BJ (cell line): ENCODE data around the gene INPP5A. TPM values are rescaled to one million over a fixed set of nuclear protein-coding genes. Genes with fewer than 3 reads are reported as not detected.
"Not testable (repeated sequence)": the region's sequence is repeated elsewhere in the genome, so short reads cannot be mapped to it uniquely, and the experiment has no call there.

ENCODE experiments used
- CTCF ChIA-PET: fragments of 350-600 bp; formaldehyde crosslinking; extraction: SDS; loops from one replicate; lab custom pipeline; 2021; ENCODE audit warnings: antibody characterized with exemption, inconsistent platforms; lab: Yijun Ruan, JAX
- POLR2A ChIA-PET: fragments of 300-600 bp; sonication (Branson Sonifier 250); formaldehyde crosslinking; extraction: SDS; loops from one replicate; lab custom pipeline; 2021; ENCODE audit warnings: antibody characterized with exemption; lab: Charles Lee
- DNase-seq: peaks from one replicate; pipeline ENCODE4 v3.0.0-alpha.2; 2011; ENCODE audit warnings: low read depth
- H3K27me3 ChIP-seq: 2 replicates; pipeline ENCODE4 v1.6.0; 2011; ENCODE audit warnings: low read length; ENCODE audit not compliant: control insufficient read depth, insufficient read depth
- H3K36me3 ChIP-seq: 2 replicates; pipeline ENCODE4 v1.5.1; 2011; ENCODE audit warnings: low read length; ENCODE audit not compliant: control insufficient read depth, insufficient read depth
- H3K4me3 ChIP-seq: 2 replicates; pipeline ENCODE4 v1.5.1; 2011; ENCODE audit warnings: low read depth, mild to moderate bottlenecking, control low read depth, low read length
- CTCF ChIP-seq: IDR thresholded peaks from 2 replicates; pipeline ENCODE4 v1.5.1; 2011; ENCODE audit warnings: low read depth, mild to moderate bottlenecking, control low read depth, inconsistent platforms, low read length, moderate library complexity; ENCODE audit not compliant: insufficient read depth
- polyA plus RNA-seq: library from polyadenylated mRNA; depleted of rRNA; stranded (reverse); fragments of >200 nt; gene quantifications from 2 replicates; pipeline ENCODE4 v1.2.3, GENCODE V29; 2011

Gene INPP5A
- polyA plus RNA-seq, 1 experiment: 60.1 TPM

DNA sequence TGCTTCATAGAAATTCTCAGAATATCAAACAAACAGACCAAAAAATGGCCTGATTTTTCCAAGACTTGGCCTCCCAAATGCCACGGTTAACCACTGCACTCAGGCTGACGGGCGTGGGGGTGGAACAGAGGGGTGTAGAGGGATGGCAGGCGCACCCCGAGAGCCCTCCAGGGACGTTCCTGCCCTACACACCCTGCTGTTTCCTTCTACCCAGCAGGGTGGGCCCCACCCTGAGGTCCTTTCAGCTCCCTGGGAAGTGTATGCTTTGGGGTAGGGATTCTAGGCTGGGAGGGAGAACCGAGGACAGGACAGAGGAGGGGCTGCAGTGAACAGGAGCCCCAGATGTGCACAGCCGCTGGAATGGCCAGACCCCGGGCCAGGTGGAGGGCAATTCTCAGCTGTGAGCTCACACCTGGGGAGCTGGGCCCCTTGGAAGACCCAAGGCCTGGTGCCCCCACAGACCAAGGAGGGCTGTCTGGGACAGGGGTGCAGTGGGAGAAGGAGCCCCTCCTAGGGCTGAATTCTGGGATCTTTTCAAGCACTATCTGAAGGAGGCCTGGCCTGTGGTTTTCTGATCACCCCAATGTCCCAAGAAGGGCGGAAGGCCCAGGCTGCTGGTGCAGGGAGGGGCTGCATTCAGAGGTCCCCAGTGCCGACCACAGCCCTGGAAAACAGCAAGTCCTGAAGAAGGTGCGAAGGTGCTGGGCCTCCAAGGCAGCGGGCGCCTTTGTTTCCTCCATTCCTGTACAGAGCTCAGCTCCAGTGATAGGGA is 32.9 kb upstream of the INPP5A start:
- Histone ChIP-seq H3K36me3 (no peaks in the 10 kb centered on the region), H3K4me3 (no peak overlapping the region), H3K27me3 (peaks cover 6% of the 10 kb centered on the region)
- CTCF ChIA-PET: no interaction called here
- TF ChIP-seq CTCF: no peak
- DNase-seq: no peak
- POLR2A ChIA-PET: no interaction called here

- POLR2A ChIA-PET, H3K4me3 ChIP-seq, H3K36me3 ChIP-seq, DNase-seq, H3K27me3 ChIP-seq, CTCF ChIA-PET: not testable (repeated sequence)
These were observed 32.0 kb upstream of the INPP5A start for GRCh38 chr10:132505546-132505945.

DNA sequence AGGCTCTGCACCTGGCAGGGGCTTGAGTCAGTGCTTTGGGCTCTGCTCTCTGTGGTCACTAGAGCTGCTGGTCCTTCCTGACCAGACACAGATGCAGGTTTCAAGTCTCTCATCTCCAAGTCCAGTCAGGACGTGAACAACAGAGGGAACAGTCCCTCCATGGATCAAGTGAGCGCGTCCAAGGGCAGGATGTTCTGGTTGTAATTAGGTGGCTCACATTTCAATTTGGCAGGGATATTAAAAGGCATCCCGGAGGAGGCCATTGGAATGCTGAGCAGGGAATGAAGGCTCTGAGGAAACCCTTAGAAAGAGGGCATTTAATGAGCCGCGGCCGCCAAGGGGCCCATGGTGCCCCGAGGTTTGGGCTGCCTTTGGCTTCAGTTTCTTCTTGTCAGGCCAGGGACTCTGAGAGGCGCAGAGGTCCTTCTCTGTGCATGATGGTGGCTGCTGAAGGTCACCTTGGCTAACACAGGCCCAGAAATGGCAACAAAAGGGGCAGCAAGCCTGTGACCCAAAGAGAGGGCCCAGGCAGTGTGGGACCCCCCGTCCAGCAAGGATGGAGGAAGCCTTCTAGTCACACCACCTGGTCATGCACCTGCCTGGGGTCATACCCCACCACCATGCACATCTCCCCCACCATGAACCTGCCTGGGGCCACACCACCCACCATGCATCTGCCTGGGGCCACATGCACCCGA is 30.7 kb upstream of the INPP5A start:
- no peak for TF ChIP-seq CTCF
- ChIA-PET POLR2A (no interaction called here), CTCF (interaction anchor here (1.1 kb wide), 1 partner anchor 25 kb away, joined by 3 read pairs; no protein-coding TSS in a partner anchor)
- Histone ChIP-seq H3K4me3 (no peak overlapping the region), H3K27me3 (no peaks in the 10 kb centered on the region; the same call in 1 of the 2 replicates), H3K36me3 (no peaks in the 10 kb centered on the region)
- DNase-seq: peak; percentile 70

DNA sequence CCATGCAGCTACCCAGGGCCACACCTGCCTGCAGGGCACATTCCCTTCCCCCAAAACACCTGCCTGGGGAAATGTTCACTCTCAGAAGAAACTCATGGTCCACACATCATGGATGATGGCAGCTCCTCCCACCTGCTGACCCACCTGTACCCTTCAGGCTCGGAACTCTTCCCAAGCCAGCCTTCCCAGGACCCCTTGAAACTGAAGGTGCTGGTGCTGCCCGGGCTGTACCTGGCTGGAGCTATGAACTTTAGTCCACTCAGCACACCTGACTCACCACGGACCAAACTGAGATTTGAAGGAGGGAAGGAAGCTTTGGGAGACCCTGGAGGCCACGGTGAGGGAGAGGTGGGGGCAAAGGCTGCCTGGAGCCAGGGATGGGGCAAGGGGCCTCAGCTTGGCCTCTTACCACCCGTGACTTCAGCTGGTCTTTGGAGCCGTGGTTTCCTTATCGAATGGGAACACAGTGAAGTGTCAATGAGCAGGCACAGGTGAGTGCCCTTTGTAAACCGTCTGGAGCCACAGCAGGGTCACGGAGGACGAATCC is 30.1 kb upstream of the INPP5A start:
- no peak for DNase-seq
- Histone ChIP-seq H3K27me3 (no peaks in the 10 kb centered on the region), H3K4me3 (no peak overlapping the region), H3K36me3 (no peaks in the 10 kb centered on the region)
- TF ChIP-seq CTCF: no peak
- CTCF ChIA-PET: interaction anchor here (1.1 kb wide), 1 partner anchor 26 kb away, joined by 3 read pairs; no protein-coding TSS in a partner anchor
- POLR2A ChIA-PET: no interaction called here

DNA sequence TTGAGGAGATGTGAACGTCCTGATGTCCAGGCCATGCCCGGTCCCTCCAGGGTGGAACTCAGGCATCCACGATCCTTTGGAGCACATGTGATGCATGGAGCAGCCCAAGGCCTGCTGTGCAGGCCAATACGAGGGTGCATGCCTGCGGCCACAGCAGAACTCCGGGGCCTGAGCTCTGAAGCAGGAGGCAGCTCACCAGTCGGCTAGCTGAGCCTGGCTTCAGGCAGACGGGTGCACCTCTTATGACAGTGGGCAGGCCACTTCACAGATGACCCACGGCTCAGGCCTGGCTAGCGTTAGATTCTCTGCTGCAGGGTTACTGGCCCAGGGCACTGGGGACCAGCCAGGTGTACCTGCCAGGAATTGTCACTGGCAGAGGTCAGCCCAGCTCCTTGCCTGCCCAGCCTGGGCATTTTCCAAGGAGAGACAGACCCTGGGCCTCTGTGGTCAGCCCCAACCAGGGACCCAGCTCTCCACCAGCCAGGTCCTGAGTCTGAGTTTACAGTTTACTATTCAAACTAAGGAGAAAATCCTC is 29.6 kb upstream of the INPP5A start:
- ChIA-PET CTCF (interaction anchor here (1.1 to 1.6 kb wide), 2 partner anchors 26 to 33 kb away, joined by 3 read pairs; no protein-coding TSS in a partner anchor), POLR2A (no interaction called here)
- DNase-seq: no peak
- no peaks in the 10 kb centered on the region for H3K36me3 ChIP-seq
- no peaks in the 10 kb centered on the region for H3K27me3 ChIP-seq
- TF ChIP-seq CTCF: no peak
- H3K4me3 ChIP-seq: no peak overlapping the region
